Stomach (tissue), 9 donors: Measurements from ENCODE around the gene ZNF827. TPM values are rescaled to one million over a fixed set of nuclear protein-coding genes. Genes with fewer than 3 reads are reported as not detected.

ENCODE experiments used
- DNase-seq, 2 donors: peaks; one replicate each; pipeline versions ENCODE4 v3.0.0 to v3.0.0-alpha.2; 2013 to 2019
- H3K27ac ChIP-seq, 5 donors: fragments of 200-600 bp in 4 of 5; sonication (generic) in 4 of 5; one replicate each; pipeline ENCODE4 v1.5.1; 2013 to 2019; ENCODE audit warnings: mild to moderate bottlenecking in 1 of 5, moderate library complexity in 1 of 5
- H3K27me3 ChIP-seq, 3 donors: fragments of 200-600 bp; sonication (generic); one replicate each; pipeline ENCODE4 v1.5.1; 2017 to 2019; ENCODE audit warnings: mixed run types in 1 of 3
- H3K36me3 ChIP-seq, 4 donors: fragments of 200-600 bp; sonication (generic); 1 replicate in 3 of 4; 2 replicates in 1 of 4; pipeline ENCODE4 v1.5.1; 2016 to 2019
- H3K4me1 ChIP-seq, 4 donors: fragments of 200-600 bp; sonication (generic); one replicate each; pipeline ENCODE4 v1.5.1; 2016 to 2019
- H3K4me3 ChIP-seq, 4 donors: fragments of 200-600 bp; sonication (generic) in 3 of 4; one replicate each; pipeline ENCODE4 v1.5.1; 2016 to 2019; ENCODE audit warnings: mild to moderate bottlenecking in 1 of 4
- H3K9me3 ChIP-seq, 4 donors: fragments of 200-600 bp; sonication (generic); one replicate each; pipeline ENCODE4 v1.5.1; 2016 to 2019
- EP300 ChIP-seq: sonication (generic); formaldehyde crosslinking; IDR thresholded peaks from one replicate; pipeline ENCODE4 v1.6.1; 2017; ENCODE audit warnings: antibody characterized with exemption
- POLR2A ChIP-seq, 4 donors: fragments of 450-650 bp; IDR thresholded peaks; one replicate each; pipeline ENCODE4 v1.6.1; 2016; ENCODE audit warnings: antibody characterized with exemption in 4 of 4, control low read depth in 2 of 4, mild to moderate bottlenecking in 1 of 4, moderate library complexity in 1 of 4
- POLR2AphosphoS5 ChIP-seq, 3 donors: sonication (generic); formaldehyde crosslinking; IDR thresholded peaks; one replicate each; pipeline ENCODE4 v1.6.1; 2016; ENCODE audit warnings: antibody characterized with exemption in 3 of 3
- WGBS, 5 donors: extraction: QIAGEN DNeasy Blood & Tissue Kit in 3 of 5; methylation state at CpG; one replicate each; pipeline versions ENCODE4 v1.1.5 to v1.1.7; 2013 to 2018; 5-methylcytosine and 5-hydroxymethylcytosine counted together
- intact Hi-C: fragments of 100-400 bp; cut with DNase I; formaldehyde crosslinking; loops from one replicate; pipeline ENCODE4 v1.15.1; 2023; ENCODE audit warnings: low total_unique reads
- polyA plus RNA-seq, 3 donors: library from polyadenylated mRNA; stranded (reverse); fragments of 200-250 nt; gene quantifications; one replicate each; pipeline ENCODE4 v1.2.3, GENCODE V29; 2013
- small RNA-seq, 4 donors: library from RNA; depleted of rRNA; stranded (forward); fragments of <200 nt; gene quantifications; one replicate each; pipeline ENCODE3, GENCODE V24; 2016
- total RNA-seq, 5 donors: library from RNA; depleted of rRNA; stranded (reverse); fragments of >200 nt; gene quantifications; one replicate each; pipeline versions ENCODE4 v1.1.0 to v1.2.3, GENCODE V29; 2014 to 2016
- TF ChIP-seq, protein P1 (sequence below), 7 experiments: fragments of 450-650 bp in 4 of 7; fragments of 200-600 bp in 3 of 7; sonication (generic) in 3 of 7; IDR thresholded peaks; one replicate each; pipeline ENCODE4 v1.5.1; 2016 to 2019; ENCODE audit warnings: antibody characterized with exemption in 7 of 7, control low read depth in 2 of 7, mild to moderate bottlenecking in 1 of 7
- donor health status: healthy with polysubstance abuse.
- donor health status: Bipolar disorder and iron deficiency.
- donor health status: healthy.

ZNF827 gene
- total and polyA plus RNA-seq, 8 donors: 1.7 to 109 (median 13.5) TPM

DNA sequence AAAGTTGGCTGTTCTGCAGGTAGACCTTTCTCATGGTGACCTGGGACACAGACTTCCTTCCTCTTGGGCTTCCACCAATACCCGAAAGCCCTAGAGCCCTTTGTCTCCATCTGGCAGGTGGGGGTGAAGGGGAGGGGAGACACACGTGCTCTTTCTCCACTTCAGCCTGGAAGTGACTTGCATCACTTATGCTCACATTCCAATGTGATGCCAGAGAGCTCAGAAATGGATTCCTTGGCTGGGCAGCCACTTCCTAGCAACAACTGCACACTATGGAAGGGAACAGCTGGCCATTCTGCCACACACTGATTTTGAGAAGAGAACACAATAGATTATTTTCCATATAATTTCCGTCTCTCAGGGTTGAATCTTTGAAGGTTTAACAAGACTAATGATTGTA, 222.4 kb downstream of the ZNF827 start:
- H3K27ac ChIP-seq: no peak overlapping the region
- H3K4me3 ChIP-seq: no peak overlapping the region
- no peaks in the 10 kb centered on the region for H3K36me3 ChIP-seq
- H3K27me3 ChIP-seq: no peaks in the 10 kb centered on the region
- TF ChIP-seq POLR2A (IDR thresholded peaks at IDR 0.05): no peak
- no peak for TF ChIP-seq POLR2AphosphoS5 (IDR thresholded peaks at IDR 0.05)
- no peak for TF ChIP-seq EP300
- TF ChIP-seq, protein P1, sequence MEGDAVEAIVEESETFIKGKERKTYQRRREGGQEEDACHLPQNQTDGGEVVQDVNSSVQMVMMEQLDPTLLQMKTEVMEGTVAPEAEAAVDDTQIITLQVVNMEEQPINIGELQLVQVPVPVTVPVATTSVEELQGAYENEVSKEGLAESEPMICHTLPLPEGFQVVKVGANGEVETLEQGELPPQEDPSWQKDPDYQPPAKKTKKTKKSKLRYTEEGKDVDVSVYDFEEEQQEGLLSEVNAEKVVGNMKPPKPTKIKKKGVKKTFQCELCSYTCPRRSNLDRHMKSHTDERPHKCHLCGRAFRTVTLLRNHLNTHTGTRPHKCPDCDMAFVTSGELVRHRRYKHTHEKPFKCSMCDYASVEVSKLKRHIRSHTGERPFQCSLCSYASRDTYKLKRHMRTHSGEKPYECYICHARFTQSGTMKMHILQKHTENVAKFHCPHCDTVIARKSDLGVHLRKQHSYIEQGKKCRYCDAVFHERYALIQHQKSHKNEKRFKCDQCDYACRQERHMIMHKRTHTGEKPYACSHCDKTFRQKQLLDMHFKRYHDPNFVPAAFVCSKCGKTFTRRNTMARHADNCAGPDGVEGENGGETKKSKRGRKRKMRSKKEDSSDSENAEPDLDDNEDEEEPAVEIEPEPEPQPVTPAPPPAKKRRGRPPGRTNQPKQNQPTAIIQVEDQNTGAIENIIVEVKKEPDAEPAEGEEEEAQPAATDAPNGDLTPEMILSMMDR (IDR thresholded peaks at IDR 0.05): no peak
- no peak for DNase-seq
- intact Hi-C loops: no loop called here
- WGBS, 5 donors: 55 to 70% (median 62%) methylated on average over 3 of the region's 3 CpGs
- H3K9me3 ChIP-seq: peaks cover 0 to 10% (median 10%) of the 10 kb centered on the region in 4 donors
- no peaks in the 10 kb centered on the region for H3K4me1 ChIP-seq

DNA sequence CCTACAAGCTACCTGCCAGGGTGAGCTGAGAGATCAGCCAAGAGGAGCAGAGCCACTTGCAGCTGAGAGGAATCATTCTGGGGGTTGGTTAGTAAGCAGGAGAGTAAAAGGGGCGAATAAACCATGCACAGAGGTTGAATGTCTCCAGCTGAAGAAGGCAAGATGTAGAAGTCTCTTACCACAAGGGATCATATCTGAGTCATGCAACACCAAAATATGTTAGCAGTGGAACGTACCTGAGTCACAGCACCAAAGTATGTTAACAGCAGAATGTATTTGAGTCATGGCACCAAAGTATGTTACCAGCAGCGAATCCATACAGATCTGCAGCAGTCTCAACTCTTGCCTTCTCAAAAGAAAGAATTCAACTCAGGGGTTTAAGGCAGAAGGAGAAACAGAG, 228.8 kb downstream of the ZNF827 start:
- 61 to 77% (median 69%) methylated on average over 3 of the region's 3 CpGs for WGBS, 5 donors
- intact Hi-C loops: no loop called here
- Histone ChIP-seq H3K27me3 (no peaks in the 10 kb centered on the region), H3K9me3 (peaks cover 0 to 17% (median 14%) of the 10 kb centered on the region in 4 donors), H3K27ac (no peak overlapping the region), H3K4me1 (peaks cover 0 to 14% (median 8%) of the 10 kb centered on the region in 4 donors), H3K36me3 (no peaks in the 10 kb centered on the region), H3K4me3 (no peak overlapping the region)
- TF ChIP-seq EP300: no peak
- TF ChIP-seq, protein P1 (IDR thresholded peaks at IDR 0.05): no peak
- no peak for TF ChIP-seq POLR2AphosphoS5 (IDR thresholded peaks at IDR 0.05)
- TF ChIP-seq POLR2A (IDR thresholded peaks at IDR 0.05): no peak
- DNase-seq: no peak

DNA sequence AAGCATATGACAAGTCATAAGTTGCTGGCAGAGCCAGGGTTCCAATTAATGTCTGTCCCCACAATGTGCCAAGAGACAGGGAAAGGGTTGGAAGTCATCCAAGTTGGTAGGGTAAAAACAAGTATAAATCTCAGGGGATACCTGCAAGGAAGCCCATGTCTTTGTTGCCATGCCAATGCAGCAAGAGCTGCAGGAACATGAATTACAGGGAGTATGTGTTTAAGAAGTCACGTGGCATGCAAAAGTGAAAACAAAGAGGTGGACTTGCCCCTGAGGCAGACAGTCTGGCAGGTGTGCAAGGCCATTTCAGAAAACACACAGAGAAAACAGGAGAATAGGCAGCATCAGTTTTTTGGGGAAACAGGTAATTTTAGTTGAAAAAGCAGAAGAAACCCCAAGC, 229.3 kb downstream of the ZNF827 start:
- no peaks in the 10 kb centered on the region for H3K27me3 ChIP-seq
- no peak overlapping the region for H3K27ac ChIP-seq
- no peaks in the 10 kb centered on the region for H3K36me3 ChIP-seq
- 36 to 78% (median 63%) methylated on average over 1 of the region's 1 CpG for WGBS, 5 donors
- TF ChIP-seq POLR2AphosphoS5 (IDR thresholded peaks at IDR 0.05): no peak
- TF ChIP-seq, protein P1 (IDR thresholded peaks at IDR 0.05): no peak
- TF ChIP-seq POLR2A (IDR thresholded peaks at IDR 0.05): no peak
- no peak for TF ChIP-seq EP300
- peak in 1 of 2 donors; percentile 19 for DNase-seq
- intact Hi-C loops: no loop called here
- peaks cover 0 to 17% (median 14%) of the 10 kb centered on the region in 4 donors for H3K9me3 ChIP-seq
- no peak overlapping the region for H3K4me3 ChIP-seq
- peaks cover 0 to 14% (median 8%) of the 10 kb centered on the region in 4 donors for H3K4me1 ChIP-seq

Small RNA genes within 50 kb of the gene (small RNA-seq; reads per million reads assigned to genes)
- gene RF00019: 0 reads per million in 4 donors

Other genes with a start within 250 kb of the ZNF827 start
- 10 to 100 TPM in 4 of 5 donors, 1 to 10 TPM in 1; 1.8 to 55.4 (median 22.8) TPM for gene LSM6, start 236.9 kb upstream of the ZNF827 start, total RNA-seq
- 10 to 100 TPM; 32.5 to 93.8 (median 57.7) TPM for gene LSM6, start 236.9 kb upstream of the ZNF827 start, polyA plus RNA-seq